IgD-negative memory B cell (primary cell): Measurements from ENCODE around the gene GJC1. TPM values are rescaled to one million over a fixed set of nuclear protein-coding genes. Genes with fewer than 3 reads are reported as not detected.

ENCODE experiments used
- H3K27ac Mint-ChIP-seq, 3 donors: one replicate each; pipeline ENCODE4 v1.8.0; 2020 to 2022; ENCODE audit warnings: mild to moderate bottlenecking in 3 of 3, mixed read lengths in 3 of 3, moderate library complexity in 1 of 3
- H3K27me3 Mint-ChIP-seq: one replicate; pipeline ENCODE4 v1.8.0; 2021; ENCODE audit warnings: mixed read lengths
- H3K36me3 Mint-ChIP-seq: one replicate; pipeline ENCODE4 v1.8.0; 2020; ENCODE audit warnings: mild to moderate bottlenecking, mixed read lengths
- H3K4me1 Mint-ChIP-seq, 3 donors: one replicate each; pipeline ENCODE4 v1.8.0; 2020 to 2022; ENCODE audit warnings: mixed read lengths in 3 of 3, mild to moderate bottlenecking in 1 of 3
- H3K4me3 Mint-ChIP-seq, 4 donors: one replicate each; pipeline ENCODE4 v1.8.0; 2020 to 2022; ENCODE audit warnings: mild to moderate bottlenecking in 4 of 4, mixed read lengths in 4 of 4, moderate library complexity in 3 of 4
- H3K9me3 Mint-ChIP-seq, 3 donors: one replicate each; pipeline ENCODE4 v1.8.0; 2020 to 2021; ENCODE audit warnings: mixed read lengths in 3 of 3, mild to moderate bottlenecking in 1 of 3
- polyA plus RNA-seq: library from polyadenylated mRNA; unstranded; fragments of 300-500 nt; fragmentation: Illumina TruSeq; gene quantifications from one replicate; pipeline ENCODE4 v1.2.3, GENCODE V29; 2021

Gene GJC1
- polyA plus RNA-seq, 1 donor from 2014 or later, result 0.15 TPM

GRCh38 chr17:44769647-44770084 is 60.4 kb downstream of the GJC1 start:
- Mint-ChIP-seq H3K36me3 (no peaks in the 10 kb centered on the region), H3K27ac (no peak overlapping the region), H3K4me3 (no peak overlapping the region), H3K9me3 (no peaks in the 10 kb centered on the region), H3K4me1 (no peaks in the 10 kb centered on the region), H3K27me3 (peaks cover 8% of the 10 kb centered on the region)

GRCh38 chr17:44769230-44769629 is 60.9 kb downstream of the GJC1 start:
- H3K4me1 Mint-ChIP-seq, result no peaks in the 10 kb centered on the region
- no peak overlapping the region for H3K27ac Mint-ChIP-seq
- H3K9me3 Mint-ChIP-seq, result no peaks in the 10 kb centered on the region
- H3K36me3 Mint-ChIP-seq, result no peaks in the 10 kb centered on the region
- peaks cover 13% of the 10 kb centered on the region for H3K27me3 Mint-ChIP-seq
- H3K4me3 Mint-ChIP-seq, result no peak overlapping the region

GRCh38 chr17:44768505-44769142 is 61.5 kb downstream of the GJC1 start:
- H3K4me1 Mint-ChIP-seq, result no peaks in the 10 kb centered on the region
- no peak overlapping the region for H3K27ac Mint-ChIP-seq
- H3K36me3 Mint-ChIP-seq, result no peaks in the 10 kb centered on the region
- peaks cover 13% of the 10 kb centered on the region for H3K27me3 Mint-ChIP-seq
- no peak overlapping the region for H3K4me3 Mint-ChIP-seq
- no peaks in the 10 kb centered on the region for H3K9me3 Mint-ChIP-seq

- H3K27ac Mint-ChIP-seq, result no peak overlapping the region
- H3K4me3 Mint-ChIP-seq, result no peak overlapping the region
- no peaks in the 10 kb centered on the region for H3K36me3 Mint-ChIP-seq
- no peaks in the 10 kb centered on the region for H3K9me3 Mint-ChIP-seq
- H3K4me1 Mint-ChIP-seq, result no peaks in the 10 kb centered on the region
- peaks cover 13% of the 10 kb centered on the region for H3K27me3 Mint-ChIP-seq
These were observed 62.6 kb downstream of the GJC1 start for GRCh38 chr17:44767493-44767892.

- Mint-ChIP-seq H3K9me3 (no peaks in the 10 kb centered on the region), H3K4me3 (no peak overlapping the region), H3K27ac (peak overlapping the region in 1 of 3 donors; percentile 50), H3K27me3 (peaks cover 13% of the 10 kb centered on the region), H3K4me1 (no peaks in the 10 kb centered on the region), H3K36me3 (no peaks in the 10 kb centered on the region)
These were observed 63.6 kb downstream of the GJC1 start for GRCh38 chr17:44766409-44767038.

GRCh38 chr17:44765965-44766364 is 64.1 kb downstream of the GJC1 start:
- H3K4me1 Mint-ChIP-seq, result no peaks in the 10 kb centered on the region

GRCh38 chr17:44763170-44763569 is 66.9 kb downstream of the GJC1 start:
- H3K4me3 Mint-ChIP-seq, result no peak overlapping the region
- peaks cover 0 to 2% (median 0%) of the 10 kb centered on the region in 3 donors for H3K4me1 Mint-ChIP-seq
- no peak overlapping the region for H3K27ac Mint-ChIP-seq
- no peaks in the 10 kb centered on the region for H3K36me3 Mint-ChIP-seq
- no peaks in the 10 kb centered on the region for H3K9me3 Mint-ChIP-seq
- H3K27me3 Mint-ChIP-seq, result peaks cover 15% of the 10 kb centered on the region

More at GRCh38 chr17:44765965-44766364, 64.1 kb downstream of the GJC1 start:
- H3K27ac Mint-ChIP-seq, result peak overlapping the region in 1 of 3 donors; percentile 50
- no peaks in the 10 kb centered on the region for H3K36me3 Mint-ChIP-seq
- no peaks in the 10 kb centered on the region for H3K9me3 Mint-ChIP-seq
- no peak overlapping the region for H3K4me3 Mint-ChIP-seq
- H3K27me3 Mint-ChIP-seq, result peaks cover 13% of the 10 kb centered on the region

- H3K9me3 Mint-ChIP-seq, result no peaks in the 10 kb centered on the region
- no peaks in the 10 kb centered on the region for H3K36me3 Mint-ChIP-seq
- peaks cover 22% of the 10 kb centered on the region for H3K27me3 Mint-ChIP-seq
- H3K27ac Mint-ChIP-seq, result no peak overlapping the region
- H3K4me3 Mint-ChIP-seq, result no peak overlapping the region
- H3K4me1 Mint-ChIP-seq, result peaks cover 0 to 2% (median 0%) of the 10 kb centered on the region in 3 donors
These were observed 67.9 kb downstream of the GJC1 start for GRCh38 chr17:44761932-44762810.

GRCh38 chr17:44760474-44761308 is 69.4 kb downstream of the GJC1 start:
- H3K27ac Mint-ChIP-seq, result peak overlapping the region in 1 of 3 donors; percentile 35
- H3K9me3 Mint-ChIP-seq, result no peaks in the 10 kb centered on the region
- H3K36me3 Mint-ChIP-seq, result no peaks in the 10 kb centered on the region
- peaks cover 19% of the 10 kb centered on the region for H3K27me3 Mint-ChIP-seq
- H3K4me1 Mint-ChIP-seq, result peaks cover 0 to 2% (median 0%) of the 10 kb centered on the region in 3 donors
- peak overlapping the region in 3 of 4 donors; percentile 60 to 76 (median 67) for H3K4me3 Mint-ChIP-seq

GRCh38 chr17:44759916-44760243 is 70.2 kb downstream of the GJC1 start:
- Mint-ChIP-seq H3K4me1 (peaks cover 0 to 2% (median 0%) of the 10 kb centered on the region in 3 donors), H3K4me3 (peak overlapping the region in 3 of 4 donors; percentile 60 to 76 (median 72)), H3K27ac (no peak overlapping the region), H3K27me3 (peaks cover 16% of the 10 kb centered on the region), H3K36me3 (no peaks in the 10 kb centered on the region), H3K9me3 (no peaks in the 10 kb centered on the region)

GRCh38 chr17:44759086-44759915 is 70.8 kb downstream of the GJC1 start:
- Mint-ChIP-seq H3K27me3 (peaks cover 12% of the 10 kb centered on the region), H3K4me3 (no peak overlapping the region), H3K4me1 (peaks cover 0 to 2% (median 0%) of the 10 kb centered on the region in 3 donors), H3K9me3 (no peaks in the 10 kb centered on the region), H3K36me3 (no peaks in the 10 kb centered on the region), H3K27ac (no peak overlapping the region)

- Mint-ChIP-seq H3K9me3 (no peaks in the 10 kb centered on the region), H3K27ac (peak within 1 kb of the TSS in 1 of 3 donors; percentile 74), H3K4me3 (peak within 1 kb of the TSS; percentile 45 to 83 (median 60)), H3K27me3 (peaks cover 11% of the 10 kb centered on the region), H3K36me3 (no peaks in the 10 kb centered on the region), H3K4me1 (peaks cover 0 to 2% (median 0%) of the 10 kb centered on the region in 3 donors)
These were observed 71.5 kb downstream of the GJC1 start, which contains the start of gene ADAM11 for GRCh38 chr17:44758414-44759085. ADAM11 (plus strand) TSS chr17:44758988; CDS start chr17:44759200, 212 bp downstream.

- Mint-ChIP-seq H3K4me3 (peak overlapping the region; percentile 45 to 83 (median 60)), H3K9me3 (no peaks in the 10 kb centered on the region), H3K4me1 (peaks cover 0 to 2% (median 0%) of the 10 kb centered on the region in 3 donors), H3K27me3 (peaks cover 11% of the 10 kb centered on the region), H3K27ac (peak overlapping the region in 1 of 3 donors; percentile 74), H3K36me3 (no peaks in the 10 kb centered on the region)
These were observed 72.1 kb downstream of the GJC1 start for GRCh38 chr17:44757918-44758413.
